ENCODE results near the gene ETFDH. TPM values are rescaled to one million over a fixed set of nuclear protein-coding genes. Genes with fewer than 3 reads are reported as not detected.
"Not testable (repeated sequence)": the region's sequence is repeated elsewhere in the genome, so short reads cannot be mapped to it uniquely, and the experiment has no call there.

Gene ETFDH
- total RNA-seq, 2 experiments from 2014 or later = 18.9 to 27.1 TPM

DNA sequence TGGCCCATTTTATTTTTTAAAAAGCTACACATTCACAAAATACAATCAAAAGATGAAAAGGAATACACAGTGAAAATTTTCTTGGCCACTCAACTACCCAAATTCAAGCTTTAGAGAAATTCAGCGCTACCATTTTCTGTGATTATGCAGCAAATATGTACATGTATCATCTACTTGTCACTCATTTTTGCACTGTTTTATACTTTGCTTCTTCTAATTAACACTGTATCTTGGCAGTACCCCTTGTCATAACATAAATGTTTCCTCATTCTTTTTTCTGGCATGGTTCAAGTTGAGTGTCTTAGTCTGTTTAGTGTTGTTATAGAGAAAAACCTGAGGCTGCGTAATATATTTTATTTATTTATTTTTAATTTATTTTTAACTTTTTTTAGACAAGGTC is 66.8 kb downstream of the ETFDH start:
- H3K9me3 Mint-ChIP-seq = no peaks in the 10 kb centered on the region
- no peak overlapping the region for H3K27ac Mint-ChIP-seq
- POLR2A ChIA-PET = no interaction called here
- H3K36me3 Mint-ChIP-seq (ENCODE audit: low read depth) = no peaks in the 10 kb centered on the region
- no peak for DNase-seq
- no peak overlapping the region for H3K4me3 Mint-ChIP-seq
- no peaks in the 10 kb centered on the region for H3K4me1 Mint-ChIP-seq
- peaks cover 5% of the 10 kb centered on the region for H3K27me3 Mint-ChIP-seq
- CTCF ChIA-PET = interaction anchor here (0.6 kb wide), 1 partner anchor 105 kb away, joined by 3 read pairs; no protein-coding TSS in a partner anchor

DNA sequence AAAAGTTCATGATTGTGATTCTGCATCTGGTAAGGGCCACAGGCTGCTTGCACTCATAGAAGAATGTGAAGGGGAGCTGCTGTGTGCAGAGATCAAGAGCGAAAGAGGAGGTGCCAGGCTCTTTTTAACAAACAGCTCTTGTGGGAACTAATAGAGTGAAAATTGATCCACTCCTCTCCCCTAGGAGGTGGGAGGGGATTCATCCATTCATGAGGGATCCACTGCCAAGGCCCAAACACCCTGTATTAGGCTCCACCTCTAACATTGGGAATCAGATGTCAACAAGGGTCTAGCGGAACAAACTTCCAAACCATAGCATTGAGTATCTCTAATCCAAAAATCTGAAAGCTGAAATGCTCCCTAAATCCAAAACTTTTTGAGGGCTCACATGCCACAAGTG is 67.5 kb downstream of the ETFDH start:
- Mint-ChIP-seq H3K4me3 (no peak overlapping the region), H3K4me1 (no peaks in the 10 kb centered on the region), H3K27ac (no peak overlapping the region), H3K9me3 (no peaks in the 10 kb centered on the region), H3K27me3 (peaks cover 5% of the 10 kb centered on the region), H3K36me3 (ENCODE audit: low read depth) (no peaks in the 10 kb centered on the region)
- DNase-seq = no peak
- POLR2A ChIA-PET = no interaction called here
- CTCF ChIA-PET = interaction anchor here (0.6 kb wide), 1 partner anchor 104 kb away, joined by 3 read pairs; no protein-coding TSS in a partner anchor

DNA sequence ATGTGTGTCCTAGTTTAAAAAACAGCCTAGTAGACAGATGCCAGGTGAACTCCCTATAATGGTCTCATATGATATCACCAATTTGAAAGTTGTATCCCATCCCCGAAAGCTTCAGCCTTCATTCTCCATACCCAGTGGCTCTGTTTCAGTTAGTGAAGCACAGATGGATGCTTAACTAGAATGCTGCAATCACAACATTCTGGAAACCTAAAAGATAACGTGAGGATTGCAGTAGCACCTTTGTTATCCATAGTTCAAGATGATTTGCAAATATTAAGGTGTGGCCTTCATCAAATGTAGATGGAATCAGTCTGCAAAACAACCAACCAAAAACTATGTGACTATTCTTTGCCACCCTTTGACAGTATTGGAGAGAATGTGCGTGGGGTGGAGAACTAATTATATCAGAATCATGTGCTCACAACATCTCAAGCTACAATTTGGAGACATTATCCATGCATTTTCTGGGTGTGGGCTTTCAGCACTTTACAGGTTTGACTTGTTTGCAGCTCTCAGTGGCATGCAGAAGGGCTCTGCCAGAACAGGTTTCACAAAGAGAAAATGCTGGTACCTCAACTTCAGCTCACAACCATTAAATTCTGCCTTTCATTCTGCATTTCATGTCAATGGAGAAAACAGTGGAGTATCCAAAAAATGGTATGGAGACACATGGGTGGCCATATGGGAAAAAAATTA is 69.4 kb downstream of the ETFDH start:
- H3K36me3 Mint-ChIP-seq (ENCODE audit: low read depth) = no peaks in the 10 kb centered on the region
- CTCF ChIA-PET = no interaction called here

DNA sequence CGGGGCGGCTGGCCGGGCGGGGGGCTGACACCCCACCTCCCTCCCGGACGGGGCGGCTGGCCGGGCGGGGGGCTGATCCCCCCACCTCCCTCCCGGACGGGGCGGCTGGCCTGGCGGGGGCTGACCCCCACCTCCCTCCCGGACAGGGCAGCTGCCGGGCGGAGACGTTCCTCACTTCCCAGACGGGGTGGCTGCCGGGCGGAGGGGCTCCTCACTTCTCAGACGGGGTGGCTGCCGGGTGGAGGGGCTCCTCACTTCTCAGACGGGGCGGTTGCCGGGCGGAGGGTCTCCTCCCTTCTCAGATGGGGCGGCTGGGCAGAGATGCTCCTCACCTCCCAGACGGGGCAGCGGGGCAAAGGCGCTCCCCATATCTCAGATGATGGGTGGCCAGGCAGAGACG is 74.4 kb downstream of the ETFDH start:
- H3K9me3 Mint-ChIP-seq; CTCF ChIA-PET; DNase-seq; H3K27ac Mint-ChIP-seq; H3K36me3 Mint-ChIP-seq (ENCODE audit: low read depth); H3K27me3 Mint-ChIP-seq; POLR2A ChIA-PET; H3K4me3 Mint-ChIP-seq; H3K4me1 Mint-ChIP-seq: not testable (repeated sequence)

More for the DNA sequence above, 69.4 kb downstream of the ETFDH start:
- H3K4me3 Mint-ChIP-seq = no peak overlapping the region
- no peaks in the 10 kb centered on the region for H3K4me1 Mint-ChIP-seq
- POLR2A ChIA-PET = no interaction called here
- peaks cover 4% of the 10 kb centered on the region for H3K27me3 Mint-ChIP-seq
- no peak overlapping the region for H3K27ac Mint-ChIP-seq
- no peaks in the 10 kb centered on the region for H3K9me3 Mint-ChIP-seq
- DNase-seq = no peak

DNA sequence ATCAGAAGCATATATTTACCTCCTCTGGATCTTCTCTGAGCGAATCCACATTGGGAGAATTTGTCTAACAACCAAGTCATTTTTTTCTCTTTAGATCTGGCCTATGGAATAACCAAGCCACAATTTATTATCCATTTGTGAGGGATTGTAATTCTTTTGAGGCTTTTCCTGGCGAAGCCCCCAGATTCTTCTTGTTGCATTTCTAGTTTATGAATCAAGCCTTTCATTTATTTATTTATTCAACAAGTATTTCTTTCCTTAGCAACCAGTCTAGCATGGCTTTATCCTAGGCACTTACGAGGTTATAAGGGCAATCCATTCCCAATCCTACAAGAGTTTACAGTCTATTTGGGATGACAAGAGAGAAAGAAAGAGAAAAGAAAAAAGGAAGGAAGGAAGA is 78.3 kb downstream of the ETFDH start:
- CTCF ChIA-PET = no interaction called here
- Mint-ChIP-seq H3K4me1 (no peaks in the 10 kb centered on the region), H3K27ac (no peak overlapping the region), H3K36me3 (ENCODE audit: low read depth) (no peaks in the 10 kb centered on the region), H3K27me3 (peaks cover 16% of the 10 kb centered on the region), H3K4me3 (no peak overlapping the region), H3K9me3 (no peaks in the 10 kb centered on the region)
- no peak for DNase-seq
- POLR2A ChIA-PET = no interaction called here

DNA sequence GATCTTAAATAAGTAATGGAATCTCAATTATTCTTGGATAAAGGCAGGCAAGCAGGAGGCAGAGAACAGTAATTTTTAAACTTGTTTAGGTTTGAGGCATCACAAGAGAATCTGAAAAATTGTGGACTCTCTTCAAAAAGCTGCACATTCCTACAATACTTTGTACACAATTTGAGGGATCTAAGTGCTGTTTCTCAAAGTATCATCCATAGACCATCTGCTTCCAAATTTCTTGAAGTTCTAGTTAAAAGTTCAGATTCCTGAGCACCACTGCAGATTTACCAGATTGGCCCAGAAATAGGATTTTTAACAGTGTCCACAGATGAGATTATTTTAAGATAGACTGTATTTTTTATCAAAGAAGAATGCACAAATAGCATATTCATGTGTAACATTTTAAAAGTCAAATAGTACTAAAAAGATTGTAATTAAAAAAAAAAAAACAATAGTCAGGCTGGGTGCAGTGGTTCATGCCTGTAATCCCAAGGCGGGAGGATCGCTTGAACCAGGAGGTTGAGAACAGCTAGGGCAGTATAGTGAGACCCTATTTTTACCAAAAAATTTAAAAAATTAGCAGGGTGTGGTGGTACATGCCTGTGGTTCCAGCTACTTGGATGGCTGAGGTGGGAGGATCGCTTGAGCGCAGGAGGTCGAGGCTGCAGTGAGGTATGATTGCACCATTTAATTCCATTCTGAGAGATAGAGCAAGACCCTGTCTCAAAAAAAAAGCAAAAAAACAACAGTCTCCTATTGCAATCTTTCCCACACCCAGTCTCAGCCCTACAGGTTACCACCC is 82.5 kb downstream of the ETFDH start:
- DNase-seq = no peak
- Mint-ChIP-seq H3K27me3 (peaks cover 19% of the 10 kb centered on the region), H3K4me3 (no peak overlapping the region), H3K9me3 (no peaks in the 10 kb centered on the region), H3K27ac (no peak overlapping the region), H3K4me1 (no peaks in the 10 kb centered on the region), H3K36me3 (ENCODE audit: low read depth) (no peaks in the 10 kb centered on the region)
- ChIA-PET POLR2A (no interaction called here), CTCF (no interaction called here)

DNA sequence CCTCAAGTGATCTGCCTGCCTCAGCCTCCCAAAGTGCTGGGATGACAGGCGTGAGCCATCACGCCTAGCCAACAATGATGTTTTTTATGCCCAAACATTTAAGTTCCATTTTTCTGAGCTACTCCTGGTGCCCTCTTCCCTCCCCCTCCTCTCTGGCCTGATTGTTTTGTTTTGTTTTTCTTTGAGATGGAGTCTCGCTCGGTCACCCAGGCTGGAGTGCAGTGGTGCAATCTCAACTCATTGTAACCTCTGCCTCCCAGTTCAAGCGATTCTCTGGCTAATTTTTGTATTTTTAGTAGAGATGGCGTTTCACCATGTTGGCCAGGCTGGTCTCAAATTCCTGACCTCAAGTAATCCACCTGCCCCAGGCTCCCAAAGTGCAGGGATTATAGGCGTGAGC is 83.7 kb downstream of the ETFDH start:
- CTCF ChIA-PET = interaction anchor here (0.6 kb wide), 1 partner anchor 19 kb away, joined by 4 read pairs; no protein-coding TSS in a partner anchor
- H3K36me3 Mint-ChIP-seq (ENCODE audit: low read depth); H3K4me1 Mint-ChIP-seq; H3K4me3 Mint-ChIP-seq; H3K27ac Mint-ChIP-seq; DNase-seq; H3K9me3 Mint-ChIP-seq; POLR2A ChIA-PET: not testable (repeated sequence)
- H3K27me3 Mint-ChIP-seq = peaks cover 18% of the 10 kb centered on the region

DNA sequence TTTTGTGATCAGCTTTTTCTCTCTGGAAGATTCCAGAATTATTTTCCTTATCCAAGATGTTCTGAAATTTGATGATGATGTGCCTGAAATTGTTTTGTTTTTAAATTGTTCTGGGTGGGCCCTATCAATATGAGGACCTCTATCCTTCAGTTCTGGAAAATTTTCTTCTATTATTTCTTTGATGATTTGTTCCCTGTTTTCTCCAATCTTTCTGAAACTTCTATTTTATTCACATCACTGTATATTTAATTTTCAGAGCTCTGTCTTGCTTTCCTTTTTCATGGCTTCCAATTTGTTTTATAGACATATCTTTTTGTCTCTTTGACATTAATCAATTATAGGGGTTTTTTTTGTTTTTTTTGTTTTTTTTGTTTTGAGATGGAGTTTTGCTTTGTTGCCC is 84.5 kb downstream of the ETFDH start:
- Mint-ChIP-seq H3K27me3 (peaks cover 18% of the 10 kb centered on the region), H3K36me3 (ENCODE audit: low read depth) (no peaks in the 10 kb centered on the region), H3K4me3 (no peak overlapping the region), H3K9me3 (no peaks in the 10 kb centered on the region), H3K27ac (no peak overlapping the region), H3K4me1 (no peaks in the 10 kb centered on the region)
- DNase-seq = no peak
- POLR2A ChIA-PET = no interaction called here
- CTCF ChIA-PET = no interaction called here

DNA sequence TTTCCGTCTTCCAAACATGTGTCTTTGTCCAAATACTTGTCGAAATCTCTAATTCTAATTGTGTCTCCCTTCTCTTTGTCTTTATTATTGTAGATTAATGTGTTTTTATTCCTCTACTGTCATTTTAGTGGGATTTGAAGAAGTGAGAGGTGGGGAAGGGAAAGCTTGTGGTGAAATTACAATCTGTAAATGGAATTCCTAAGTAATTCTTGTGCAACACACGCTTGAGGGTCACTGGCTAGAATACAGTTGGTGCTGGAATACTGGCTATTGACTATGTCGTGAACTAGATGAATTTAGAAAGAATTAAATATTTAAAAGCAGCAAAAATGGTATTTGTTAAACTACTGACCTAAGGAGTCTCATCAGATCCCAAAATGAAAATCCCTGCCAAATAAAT is 86.0 kb downstream of the ETFDH start:
- H3K4me1 Mint-ChIP-seq = no peaks in the 10 kb centered on the region
- no peak overlapping the region for H3K27ac Mint-ChIP-seq
- no peaks in the 10 kb centered on the region for H3K9me3 Mint-ChIP-seq
- ChIA-PET POLR2A (no interaction called here), CTCF (no interaction called here)
- DNase-seq = no peak
- H3K4me3 Mint-ChIP-seq = no peak overlapping the region
- peaks cover 16% of the 10 kb centered on the region for H3K27me3 Mint-ChIP-seq
- H3K36me3 Mint-ChIP-seq (ENCODE audit: low read depth) = no peaks in the 10 kb centered on the region

DNA sequence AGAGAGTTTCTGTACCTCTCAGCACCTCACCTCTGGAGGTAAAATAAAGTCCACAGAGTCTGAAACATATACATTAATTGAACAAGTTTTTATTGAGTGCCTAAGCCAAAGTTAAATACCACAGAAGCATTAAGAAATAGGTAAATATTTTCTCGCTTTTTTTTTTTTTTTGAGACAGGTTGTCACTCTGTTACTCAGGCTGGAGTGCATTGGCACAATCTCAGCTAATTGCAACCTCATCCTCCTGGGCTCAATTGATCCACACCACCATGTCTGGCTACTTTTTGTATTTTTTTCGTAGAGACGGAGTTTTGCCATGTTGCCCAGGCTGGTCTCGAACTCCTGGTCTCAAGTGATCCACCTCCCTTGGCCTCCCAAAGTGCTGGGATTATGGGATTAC is 86.6 kb downstream of the ETFDH start:
- no peaks in the 10 kb centered on the region for H3K4me1 Mint-ChIP-seq
- H3K4me3 Mint-ChIP-seq = no peak overlapping the region
- no peak overlapping the region for H3K27ac Mint-ChIP-seq
- no peak for DNase-seq
- ChIA-PET POLR2A (interaction anchor here (0.6 kb wide), 1 partner anchor 124 kb away, joined by 3 read pairs; no protein-coding TSS in a partner anchor), CTCF (no interaction called here)
- no peaks in the 10 kb centered on the region for H3K9me3 Mint-ChIP-seq
- H3K36me3 Mint-ChIP-seq (ENCODE audit: low read depth) = no peaks in the 10 kb centered on the region
- peaks cover 16% of the 10 kb centered on the region for H3K27me3 Mint-ChIP-seq

Other genes starting within 250 kb of the ETFDH start
- not detected for gene RXFP1, start 150.4 kb upstream of the ETFDH start, total RNA-seq
- 10 to 100 TPM; 15.5 to 18.1 TPM for gene C4orf46, start 409 bp upstream of the ETFDH start, total RNA-seq
- 10 to 100 TPM; 35.5 to 41.3 TPM for gene PPID, start 51.1 kb downstream of the ETFDH start, total RNA-seq
- gene FNIP2, start 96.7 kb downstream of the ETFDH start, total RNA-seq = 10 to 100 TPM; 16.0 to 16.4 TPM

Data from activated CD4-positive, alpha-beta T cell treated with anti-CD3 and anti-CD28 coated beads, Interleukin-2, amount 10 ng/mL, durations not matched to agents 7 days and 5 days (primary cell).